Endometrial microvascular endothelial cells (primary cell): ENCODE data around the gene SSNA1. TPM values are rescaled to one million over a fixed set of nuclear protein-coding genes. Genes with fewer than 3 reads are reported as not detected.

Source experiments
- in situ Hi-C: cut with HindIII; loops from 2 replicates; pipeline ENCODE4 v1.10.0; 2017; ENCODE audit warnings: low sequenced_read_pairs, low pct_unique_long_range_greater_than_20kb; ENCODE audit errors: inconsistent ontology term
- total RNA-seq: library from RNA; depleted of rRNA; stranded (reverse); fragments of >200 nt; gene quantifications from one replicate; pipeline ENCODE4 v1.2.3, GENCODE V29; 2015; ENCODE audit errors: inconsistent ontology term

Gene SSNA1
- total RNA-seq, 1 donor from 2014 or later = 117 TPM

- in situ Hi-C loops = loop anchor here (25.0 kb wide), 1 partner anchor 228 kb away; the partner anchor contains the start of genes C8G and FBXW5
Measured at GRCh38 chr9:137165250-137165836, 23.1 kb upstream of the SSNA1 start.

DNA sequence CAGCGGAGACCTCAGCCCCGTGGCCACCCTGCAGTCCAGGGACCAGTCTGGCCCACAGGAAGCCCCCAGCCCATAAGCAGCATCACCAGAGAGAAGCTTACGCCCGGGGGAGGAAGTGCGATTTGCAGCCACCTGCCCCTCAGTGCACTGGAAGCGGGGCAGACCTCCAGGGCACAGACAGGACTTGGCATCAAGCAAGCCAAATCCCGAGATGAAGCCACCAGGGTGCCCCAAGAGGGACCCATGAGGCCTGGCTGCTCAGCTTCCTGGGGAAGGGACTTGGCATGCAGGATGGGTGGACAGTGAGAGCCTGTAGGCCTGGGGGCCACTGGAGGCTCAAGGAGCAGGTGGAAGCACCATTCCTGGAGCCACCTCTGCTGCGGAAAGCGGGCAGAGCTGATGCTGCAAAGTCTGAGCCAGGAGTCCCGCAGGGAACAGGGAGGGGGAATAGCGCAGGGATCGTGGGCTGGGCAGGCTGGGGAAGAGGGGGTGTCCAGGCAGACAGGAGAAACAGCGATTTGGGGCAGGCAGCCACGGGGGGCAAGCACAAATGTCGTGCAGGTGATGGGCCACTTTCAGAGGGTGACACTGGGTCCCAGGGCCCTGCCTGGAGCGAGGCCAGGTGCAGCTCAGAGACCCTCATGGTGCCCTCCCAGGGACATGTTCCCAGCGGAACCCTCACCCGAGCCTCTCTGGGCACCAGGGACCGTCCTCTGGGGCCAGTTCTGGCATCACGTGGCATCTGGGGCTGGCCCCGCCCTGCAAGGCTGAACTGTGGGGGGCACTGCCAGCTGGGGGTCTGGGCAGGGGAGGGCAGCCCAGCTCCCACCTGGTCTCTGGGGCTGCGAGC is 21.9 kb upstream of the SSNA1 start:
- in situ Hi-C loops = loop anchor here (25.0 kb wide), 1 partner anchor 229 kb away; the partner anchor contains the start of genes C8G and FBXW5

- in situ Hi-C loops = loop anchor here (25.0 kb wide), 1 partner anchor 230 kb away; the partner anchor contains the start of genes C8G and FBXW5
Measured at GRCh38 chr9:137167277-137167746, 21.2 kb upstream of the SSNA1 start.

DNA sequence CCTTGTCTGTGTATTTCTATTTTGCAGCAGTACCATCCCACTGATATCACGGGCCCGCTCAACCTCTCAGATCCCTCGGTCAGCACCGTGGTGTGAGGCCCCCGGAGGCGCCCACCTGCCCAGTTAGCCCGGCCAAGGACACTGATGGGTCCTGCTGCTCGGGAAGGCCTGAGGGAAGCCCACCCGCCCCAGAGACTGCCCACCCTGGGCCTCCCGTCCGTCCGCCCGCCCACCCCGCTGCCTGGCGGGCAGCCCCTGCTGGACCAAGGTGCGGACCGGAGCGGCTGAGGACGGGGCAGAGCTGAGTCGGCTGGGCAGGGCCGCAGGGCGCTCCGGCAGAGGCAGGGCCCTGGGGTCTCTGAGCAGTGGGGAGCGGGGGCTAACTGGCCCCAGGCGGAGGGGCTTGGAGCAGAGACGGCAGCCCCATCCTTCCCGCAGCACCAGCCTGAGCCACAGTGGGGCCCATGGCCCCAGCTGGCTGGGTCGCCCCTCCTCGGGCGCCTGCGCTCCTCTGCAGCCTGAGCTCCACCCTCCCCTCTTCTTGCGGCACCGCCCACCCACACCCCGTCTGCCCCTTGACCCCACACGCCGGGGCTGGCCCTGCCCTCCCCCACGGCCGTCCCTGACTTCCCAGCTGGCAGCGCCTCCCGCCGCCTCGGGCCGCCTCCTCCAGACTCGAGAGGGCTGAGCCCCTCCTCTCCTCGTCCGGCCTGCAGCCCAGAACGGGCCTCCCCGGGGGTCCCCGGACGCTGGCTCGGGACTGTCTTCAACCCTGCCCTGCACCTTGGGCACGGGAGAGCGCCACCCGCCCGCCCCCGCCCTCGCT is 20.5 kb upstream of the SSNA1 start:
- in situ Hi-C loops = loop anchor here (25.0 kb wide), 1 partner anchor 231 kb away; the partner anchor contains the start of genes C8G and FBXW5

- in situ Hi-C loops = loop anchor here (25.0 kb wide), 1 partner anchor 231 kb away; the partner anchor contains the start of genes C8G and FBXW5
Measured at GRCh38 chr9:137168573-137168903, 19.9 kb upstream of the SSNA1 start.

GRCh38 chr9:137168904-137169856 is 19.3 kb upstream of the SSNA1 start:
- in situ Hi-C loops = loop anchor here (25.0 kb wide), 1 partner anchor 232 kb away; the partner anchor contains the start of genes C8G and FBXW5

DNA sequence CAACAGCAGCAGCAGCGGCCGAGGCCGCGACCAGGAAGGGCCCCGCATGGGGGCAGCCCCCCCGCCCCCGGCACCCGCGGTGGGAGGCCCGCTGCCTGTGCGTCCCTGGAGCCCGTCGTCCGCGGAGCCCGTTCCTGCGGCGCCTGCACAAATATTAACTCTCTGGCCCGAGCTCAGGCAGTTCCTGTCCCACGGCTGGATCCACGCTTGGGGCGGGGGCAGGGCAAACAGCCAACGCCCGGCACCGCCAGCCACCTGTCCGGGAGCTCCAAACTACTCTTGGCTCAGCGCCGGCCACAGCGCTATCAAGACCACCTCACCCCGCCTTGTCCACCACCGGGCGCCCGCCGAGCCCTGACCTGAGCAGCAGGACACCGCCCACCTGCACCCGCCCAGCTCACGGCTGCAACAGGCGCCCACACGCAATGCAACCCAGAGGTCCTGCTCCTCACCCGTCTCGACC is 18.5 kb upstream of the SSNA1 start, which contains the start of gene LRRC26:
LRRC26 (minus strand) TSS at position 156 of the 463 bp plus-strand sequence; CDS start at position 48, 108 bp downstream.
- in situ Hi-C loops = loop anchor here (25.0 kb wide), 1 partner anchor 233 kb away; the partner anchor contains the start of genes C8G and FBXW5

- in situ Hi-C loops = loop anchor here (25.0 kb wide), 1 partner anchor 233 kb away; the partner anchor contains the start of genes C8G and FBXW5
Measured at GRCh38 chr9:137170486-137171148, 17.9 kb upstream of the SSNA1 start.

DNA sequence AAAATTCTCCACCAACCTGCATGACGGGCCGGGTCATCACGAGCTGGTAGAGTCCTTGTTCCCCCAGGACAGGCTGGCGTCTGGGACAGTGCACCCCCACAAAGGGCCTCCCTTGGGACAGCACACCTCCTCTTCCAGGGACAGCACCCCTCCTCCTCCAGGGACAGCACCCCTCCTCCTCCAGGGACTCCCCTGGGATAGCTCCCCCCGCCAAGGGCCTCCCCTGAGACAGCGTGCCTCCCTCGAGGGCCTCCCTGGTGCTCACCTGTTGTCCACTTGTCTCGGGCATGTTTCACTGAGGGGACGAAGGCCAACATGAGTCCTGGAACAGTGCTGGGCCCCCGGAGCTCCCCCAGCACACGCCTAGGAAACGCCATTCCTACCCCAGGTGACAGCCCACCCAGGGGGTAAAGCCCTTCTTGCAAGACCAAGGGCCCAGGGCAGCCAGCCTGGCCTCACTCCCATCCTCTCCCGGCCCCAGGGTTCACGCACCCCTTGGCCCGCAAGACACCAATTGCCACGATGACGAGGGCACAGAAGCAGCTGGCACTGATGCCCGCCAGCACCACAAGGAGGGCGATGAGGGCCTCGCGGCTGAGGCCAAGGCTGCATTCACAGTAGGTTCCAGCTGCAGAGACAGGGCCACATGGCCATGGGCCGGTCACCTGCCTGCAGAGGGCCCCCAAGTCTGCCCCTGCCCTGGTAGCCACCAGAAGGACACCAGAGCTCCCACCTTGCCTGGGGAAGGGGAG is 17.2 kb upstream of the SSNA1 start:
- in situ Hi-C loops = loop anchor here (25.0 kb wide), 1 partner anchor 234 kb away; the partner anchor contains the start of genes C8G and FBXW5

DNA sequence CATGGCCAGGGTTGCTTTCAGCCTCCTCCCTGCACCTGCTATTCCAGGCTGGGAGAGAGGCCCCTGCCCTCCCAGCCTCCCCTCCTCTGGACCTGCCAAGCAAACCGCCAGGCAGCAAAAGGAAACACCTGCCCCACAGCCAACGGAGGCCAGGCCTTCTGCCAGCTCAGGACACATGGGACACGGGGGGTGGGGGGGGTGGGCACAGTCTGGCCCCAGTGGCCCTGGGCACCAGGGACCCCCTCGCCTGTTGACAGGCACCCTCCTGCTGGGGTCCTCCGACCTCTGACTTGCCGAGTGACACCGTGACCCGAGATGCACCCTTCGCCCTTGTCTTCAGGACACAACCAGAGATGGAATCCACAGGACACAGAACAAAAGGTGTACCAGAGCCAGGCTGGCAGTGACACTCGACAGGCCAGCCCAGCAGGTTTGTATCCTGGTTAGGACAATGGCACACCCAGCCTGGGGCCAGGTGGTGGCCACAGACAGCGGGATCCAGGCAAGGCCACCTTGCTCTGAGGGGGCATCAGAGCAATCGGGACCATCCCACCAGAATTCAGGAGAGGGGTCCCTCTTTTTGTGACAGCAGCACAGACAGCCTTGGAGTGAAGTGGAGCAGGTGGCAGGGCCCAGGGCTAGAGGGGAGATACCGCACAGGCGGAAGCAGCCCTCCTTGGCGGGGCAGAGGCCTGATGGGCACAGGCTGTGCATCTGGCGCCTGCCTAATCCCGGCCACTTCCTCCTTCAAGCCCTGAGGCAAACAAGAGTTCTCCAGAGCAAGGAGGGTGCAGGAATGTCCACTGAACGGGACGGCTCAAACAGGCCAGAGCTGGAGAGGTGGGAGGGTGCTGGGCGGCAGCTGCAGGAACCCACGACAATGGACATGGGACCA is 15.3 kb upstream of the SSNA1 start:
- in situ Hi-C loops = loop anchor here (25.0 kb wide), 1 partner anchor 236 kb away; the partner anchor contains the start of genes C8G and FBXW5

- in situ Hi-C loops = loop anchor here (25.0 kb wide), 1 partner anchor 237 kb away; the partner anchor contains the start of genes C8G and FBXW5
Measured at GRCh38 chr9:137173796-137174664, 14.4 kb upstream of the SSNA1 start.

GRCh38 chr9:137174722-137175293 is 13.7 kb upstream of the SSNA1 start:
- in situ Hi-C loops = loop anchor here (25.0 kb wide), 1 partner anchor 238 kb away; the partner anchor contains the start of genes C8G and FBXW5

DNA sequence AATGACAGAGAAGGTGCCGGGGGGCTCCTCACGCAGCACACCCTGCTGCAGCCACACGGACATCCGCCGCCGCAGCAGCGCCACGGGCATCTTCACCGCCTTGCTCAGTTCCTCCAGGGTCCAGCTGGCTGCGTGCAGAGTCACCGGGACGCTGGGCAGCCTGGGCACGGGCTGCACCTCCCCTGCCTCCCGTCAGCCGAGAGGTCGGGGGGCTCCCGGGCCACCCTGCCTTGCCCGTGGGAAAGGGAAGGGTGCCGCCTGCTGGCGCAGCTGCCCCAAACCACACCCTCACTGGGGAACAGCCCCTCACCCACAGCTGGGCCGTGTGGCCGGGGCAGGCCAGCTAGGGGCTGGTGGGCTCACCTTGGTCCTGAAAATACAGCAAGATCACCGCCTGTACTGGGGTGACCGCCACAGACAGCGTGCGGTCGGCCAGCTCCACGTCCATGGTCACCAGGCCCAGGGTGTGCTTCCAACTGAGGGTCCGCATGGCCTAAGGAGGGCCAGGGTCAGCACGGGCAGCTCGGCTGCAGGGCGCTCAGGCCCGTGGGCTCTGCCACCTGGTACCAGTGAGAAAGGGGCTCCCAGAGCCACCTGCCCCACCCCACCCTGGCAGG is 13.0 kb upstream of the SSNA1 start:
- in situ Hi-C loops = no loop called here
